Measurements from ENCODE around the gene C1orf146.

C1orf146 gene

GRCh38 chr1:92188436-92189255 lies 29.1 kb upstream of the C1orf146 start:
- no peak for TF ChIP-seq CTCF (IDR thresholded peaks at IDR 0.05)
- Histone ChIP-seq H3K36me3 (peaks cover 3 to 12% (median 6%) of the 10 kb centered on the region in 3 donors), H3K4me3 (no peak overlapping the region), H3K4me1 (no peaks in the 10 kb centered on the region), H3K9me3 (no peaks in the 10 kb centered on the region), H3K27me3 (no peaks in the 10 kb centered on the region), H3K27ac (no peak overlapping the region)
- intact Hi-C loops (cut with DNase I; ENCODE audit: low total_unique reads): no loop called here
- no peak for DNase-seq

DNA sequence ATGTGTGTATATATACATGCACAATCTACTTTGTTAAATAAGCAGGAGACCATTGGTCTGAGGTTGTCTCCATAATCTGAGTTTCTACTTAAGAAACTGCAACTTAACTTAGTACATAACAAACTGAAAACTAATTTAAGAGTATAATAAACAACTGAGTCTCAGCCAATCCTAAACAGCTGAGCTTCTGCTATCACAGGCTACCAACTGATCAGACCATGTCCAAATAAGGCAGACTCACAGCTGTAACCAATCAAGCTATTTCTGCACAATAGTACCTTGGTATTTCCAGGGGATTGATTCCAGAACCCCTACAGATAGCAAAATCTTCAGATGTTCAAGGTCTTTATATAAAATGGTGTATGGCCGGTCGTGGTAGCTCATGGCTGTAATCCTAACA lies 26.0 kb upstream of the C1orf146 start:
- Histone ChIP-seq H3K9me3 (no peaks in the 10 kb centered on the region), H3K27me3 (no peaks in the 10 kb centered on the region), H3K27ac (no peak overlapping the region), H3K4me3 (no peak overlapping the region), H3K4me1 (no peaks in the 10 kb centered on the region), H3K36me3 (no peaks in the 10 kb centered on the region)
- no peak for DNase-seq
- no peak for TF ChIP-seq CTCF (IDR thresholded peaks at IDR 0.05)
- intact Hi-C loops (cut with DNase I; ENCODE audit: low total_unique reads): no loop called here

- Histone ChIP-seq H3K9me3 (no peaks in the 10 kb centered on the region), H3K4me3 (no peak overlapping the region), H3K36me3 (no peaks in the 10 kb centered on the region), H3K4me1 (no peaks in the 10 kb centered on the region), H3K27ac (no peak overlapping the region), H3K27me3 (no peaks in the 10 kb centered on the region)
- no peak for TF ChIP-seq CTCF (IDR thresholded peaks at IDR 0.05)
- intact Hi-C loops (cut with DNase I; ENCODE audit: low total_unique reads): no loop called here
- DNase-seq: no peak
These were observed 25.5 kb upstream of the C1orf146 start for GRCh38 chr1:92192246-92192645.

GRCh38 chr1:92194511-92194910 lies 23.2 kb upstream of the C1orf146 start:
- intact Hi-C loops (cut with DNase I; ENCODE audit: low total_unique reads): no loop called here
- no peaks in the 10 kb centered on the region for H3K9me3 ChIP-seq
- no peak for TF ChIP-seq CTCF (IDR thresholded peaks at IDR 0.05)
- no peak for DNase-seq
- H3K27ac ChIP-seq: no peak overlapping the region
- H3K36me3 ChIP-seq: no peaks in the 10 kb centered on the region
- no peak overlapping the region for H3K4me3 ChIP-seq
- no peaks in the 10 kb centered on the region for H3K4me1 ChIP-seq
- no peaks in the 10 kb centered on the region for H3K27me3 ChIP-seq

DNA sequence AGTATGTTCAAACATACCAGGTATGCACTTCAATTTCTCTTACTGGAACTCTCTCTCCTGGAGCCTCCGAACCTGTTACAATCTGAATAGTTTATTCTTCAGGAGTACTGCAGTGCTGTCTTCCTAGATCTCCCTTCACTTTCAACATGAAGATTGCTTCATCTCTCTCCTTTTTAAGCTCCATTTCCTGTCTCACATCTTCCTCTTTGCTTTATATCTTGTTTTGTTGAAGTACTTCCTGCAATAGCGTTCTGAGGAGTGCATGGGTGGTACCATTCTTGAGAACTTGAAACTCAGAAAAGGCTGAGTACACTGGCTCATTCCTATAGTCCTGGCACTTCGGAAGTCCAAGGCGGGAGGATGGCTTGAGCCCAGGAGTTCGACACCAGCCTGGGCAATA lies 15.7 kb upstream of the C1orf146 start:
- intact Hi-C loops (cut with DNase I; ENCODE audit: low total_unique reads): no loop called here
- Histone ChIP-seq H3K4me3 (no peak overlapping the region), H3K27ac (no peak overlapping the region), H3K27me3 (no peaks in the 10 kb centered on the region), H3K36me3 (no peaks in the 10 kb centered on the region), H3K4me1 (no peaks in the 10 kb centered on the region), H3K9me3 (peaks cover 0 to 10% (median 0%) of the 10 kb centered on the region in 3 donors)
- DNase-seq: no peak
- no peak for TF ChIP-seq CTCF (IDR thresholded peaks at IDR 0.05)
